22Rv1 (cell line): ENCODE data around the gene NCOR1.

Experiments
- ZFX ChIP-seq: fragments of 450-650 bp; IDR thresholded peaks from 2 replicates; pipeline ENCODE4 v1.6.1; 2017; ENCODE audit warnings: antibody characterized with exemption, borderline replicate concordance
- TF ChIP-seq, protein P1 (sequence below): fragments of 450-650 bp; IDR thresholded peaks from 2 replicates; pipeline ENCODE4 v1.5.1; 2017; ENCODE audit warnings: mild to moderate bottlenecking

DNA sequence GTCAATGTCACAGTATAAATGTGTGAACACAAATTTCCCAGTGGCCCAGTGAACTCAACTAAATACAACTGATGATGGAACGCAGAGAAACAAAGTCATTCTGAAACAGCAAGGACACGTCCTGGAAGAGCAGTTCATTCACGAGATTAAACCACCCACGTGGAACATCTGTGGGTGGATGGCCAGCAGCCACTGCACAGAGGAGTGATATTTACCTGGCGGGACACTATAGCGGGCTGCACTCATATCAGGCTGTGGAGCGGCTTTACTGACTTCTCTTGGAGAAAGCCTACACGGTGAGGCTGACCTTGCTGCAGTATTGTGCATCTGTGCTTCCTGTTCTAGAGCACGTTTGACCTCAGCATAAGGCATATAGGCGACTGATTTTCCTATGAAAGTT, 128.4 kb downstream of the NCOR1 start:
- TF ChIP-seq, protein P1, sequence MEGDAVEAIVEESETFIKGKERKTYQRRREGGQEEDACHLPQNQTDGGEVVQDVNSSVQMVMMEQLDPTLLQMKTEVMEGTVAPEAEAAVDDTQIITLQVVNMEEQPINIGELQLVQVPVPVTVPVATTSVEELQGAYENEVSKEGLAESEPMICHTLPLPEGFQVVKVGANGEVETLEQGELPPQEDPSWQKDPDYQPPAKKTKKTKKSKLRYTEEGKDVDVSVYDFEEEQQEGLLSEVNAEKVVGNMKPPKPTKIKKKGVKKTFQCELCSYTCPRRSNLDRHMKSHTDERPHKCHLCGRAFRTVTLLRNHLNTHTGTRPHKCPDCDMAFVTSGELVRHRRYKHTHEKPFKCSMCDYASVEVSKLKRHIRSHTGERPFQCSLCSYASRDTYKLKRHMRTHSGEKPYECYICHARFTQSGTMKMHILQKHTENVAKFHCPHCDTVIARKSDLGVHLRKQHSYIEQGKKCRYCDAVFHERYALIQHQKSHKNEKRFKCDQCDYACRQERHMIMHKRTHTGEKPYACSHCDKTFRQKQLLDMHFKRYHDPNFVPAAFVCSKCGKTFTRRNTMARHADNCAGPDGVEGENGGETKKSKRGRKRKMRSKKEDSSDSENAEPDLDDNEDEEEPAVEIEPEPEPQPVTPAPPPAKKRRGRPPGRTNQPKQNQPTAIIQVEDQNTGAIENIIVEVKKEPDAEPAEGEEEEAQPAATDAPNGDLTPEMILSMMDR: no peak
- TF ChIP-seq ZFX: no peak
